GM19025 (cell line): ENCODE data around the gene CA10.

ENCODE experiments used
- ATAC-seq: cut with Tn5 transposase; IDR thresholded peaks from one replicate; pipeline ENCODE4 v1.9.1; 2021; ENCODE audit warnings: mild to moderate bottlenecking, low read depth, moderate library complexity; ENCODE audit not compliant: unreplicated experiment

Gene CA10

DNA sequence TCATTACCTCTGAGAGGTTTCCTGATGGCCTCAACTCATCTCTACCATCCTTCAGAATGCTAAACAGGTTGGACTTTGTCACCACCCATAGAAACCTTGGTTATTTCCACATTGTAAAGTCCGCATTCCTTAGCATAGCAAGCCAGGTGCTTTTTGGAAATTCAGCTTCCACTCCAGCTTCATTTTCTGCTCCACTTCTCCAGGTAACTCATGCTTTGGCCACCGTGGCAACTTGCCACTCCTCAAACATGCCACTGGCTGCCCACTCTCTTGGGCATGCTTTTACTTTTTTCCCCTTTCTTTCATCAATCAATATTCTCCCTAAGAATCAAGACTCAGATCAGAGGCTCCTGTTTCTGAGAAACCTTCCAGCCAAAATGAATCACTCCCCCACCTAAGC lies 203.3 kb downstream of the CA10 start:
- no peak for ATAC-seq

DNA sequence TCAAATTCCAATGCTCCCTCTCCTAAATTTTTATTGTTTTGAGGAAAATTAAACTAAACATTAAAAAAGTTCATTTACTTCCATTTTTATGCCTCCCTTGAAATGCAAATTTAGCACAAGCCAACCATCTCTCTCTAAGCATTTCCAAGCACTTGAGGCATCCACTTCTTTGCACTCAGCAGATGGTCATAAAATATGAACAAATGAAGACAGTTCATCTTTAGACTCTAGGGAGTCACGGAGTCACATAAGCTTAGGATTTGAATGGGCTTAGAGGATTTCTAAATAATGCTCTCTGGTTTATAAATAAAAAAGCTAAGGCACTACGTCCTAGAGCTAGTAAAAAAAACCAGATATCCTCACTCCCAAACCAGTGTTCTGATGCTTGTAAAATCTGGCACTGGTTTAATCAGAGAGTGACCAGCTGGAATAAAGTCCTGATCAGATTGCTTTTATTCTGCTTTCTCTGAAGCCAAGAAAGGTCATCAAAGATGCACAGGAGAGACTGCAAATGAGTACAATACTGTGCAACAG lies 204.2 kb downstream of the CA10 start:
- no peak for ATAC-seq

DNA sequence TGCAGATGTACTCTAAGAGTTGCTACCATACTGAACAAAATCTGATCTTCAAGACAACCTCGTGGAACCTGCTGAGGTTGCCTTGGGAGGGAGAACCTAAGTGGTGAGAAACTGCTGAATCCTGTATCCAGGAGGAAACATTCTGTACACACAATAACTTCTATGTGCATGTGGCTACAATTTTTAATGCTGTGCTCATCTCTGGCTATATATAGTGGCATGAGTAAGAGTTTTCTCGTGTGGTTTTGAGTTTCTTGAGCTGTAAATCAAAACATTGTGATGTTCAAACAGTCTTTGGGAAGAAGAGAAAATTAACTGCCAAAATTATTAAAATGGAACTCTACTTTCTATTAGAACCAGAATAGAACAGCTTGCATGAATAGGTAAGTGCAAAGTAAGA lies 206.8 kb downstream of the CA10 start:
- no peak for ATAC-seq

DNA sequence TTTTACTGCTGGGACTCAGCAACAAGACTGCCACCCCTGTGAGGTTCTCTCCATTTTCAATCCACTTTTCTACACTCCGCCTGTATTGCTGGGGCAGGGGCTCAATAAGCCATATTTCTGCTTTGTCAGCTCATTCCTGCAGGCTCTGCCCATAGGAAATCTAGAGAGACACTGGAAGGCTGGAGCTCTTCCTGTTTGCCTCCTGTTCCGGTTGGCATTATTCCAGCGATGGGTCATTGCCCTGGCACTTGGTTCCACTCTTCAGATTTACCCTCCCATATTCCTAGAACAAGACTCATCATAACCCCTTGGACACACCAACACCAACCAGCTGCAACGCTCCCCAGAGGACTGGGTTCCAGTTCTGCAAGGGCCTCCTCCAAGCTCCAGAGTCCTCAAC lies 210.4 kb downstream of the CA10 start:
- ATAC-seq = no peak

DNA sequence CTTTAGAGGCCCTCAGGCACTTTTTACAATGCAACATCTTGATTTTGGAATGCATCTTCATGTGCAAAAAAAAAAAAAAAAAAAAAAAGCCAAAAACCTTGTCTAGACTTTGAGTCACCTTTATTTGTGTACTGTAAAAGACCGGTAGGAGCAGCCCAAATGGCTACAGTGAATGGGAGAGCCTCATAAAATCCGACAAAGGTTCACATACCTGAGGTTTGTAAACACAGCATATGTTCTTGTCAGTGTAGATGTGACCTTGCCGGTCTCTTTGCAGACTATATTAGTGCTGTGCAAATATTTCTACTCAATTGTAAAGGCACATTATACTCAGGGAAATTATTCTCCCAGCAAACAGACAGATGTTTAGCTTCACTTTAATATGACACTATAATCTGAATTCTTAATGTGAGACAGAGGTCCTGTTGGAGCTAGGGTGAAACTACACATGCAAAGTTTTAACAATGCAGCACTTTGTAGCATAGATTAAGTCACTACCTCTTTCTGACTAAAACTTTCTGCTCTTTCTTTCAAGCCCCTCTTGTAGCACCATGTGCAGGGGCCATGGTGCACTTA lies 211.3 kb downstream of the CA10 start:
- ATAC-seq = no peak

DNA sequence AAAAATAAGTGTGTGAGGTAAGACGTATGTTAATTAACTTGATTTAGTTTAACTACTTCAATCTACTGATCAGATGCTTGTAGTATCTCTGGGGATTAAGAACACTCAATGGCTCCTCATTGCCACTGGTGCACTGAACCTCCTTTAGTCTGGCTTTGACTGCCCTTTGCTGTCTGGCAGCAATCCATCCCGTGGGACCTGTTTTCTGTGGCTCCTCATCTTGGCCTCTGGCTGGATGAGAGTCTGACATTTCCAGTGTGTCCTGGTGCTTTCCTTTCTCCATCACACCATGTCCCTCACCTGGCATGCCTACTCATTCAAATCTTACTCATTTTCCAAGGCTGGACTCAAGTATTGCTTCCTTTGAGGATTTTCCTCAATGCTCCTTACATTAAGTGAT lies 212.2 kb downstream of the CA10 start:
- no peak for ATAC-seq

DNA sequence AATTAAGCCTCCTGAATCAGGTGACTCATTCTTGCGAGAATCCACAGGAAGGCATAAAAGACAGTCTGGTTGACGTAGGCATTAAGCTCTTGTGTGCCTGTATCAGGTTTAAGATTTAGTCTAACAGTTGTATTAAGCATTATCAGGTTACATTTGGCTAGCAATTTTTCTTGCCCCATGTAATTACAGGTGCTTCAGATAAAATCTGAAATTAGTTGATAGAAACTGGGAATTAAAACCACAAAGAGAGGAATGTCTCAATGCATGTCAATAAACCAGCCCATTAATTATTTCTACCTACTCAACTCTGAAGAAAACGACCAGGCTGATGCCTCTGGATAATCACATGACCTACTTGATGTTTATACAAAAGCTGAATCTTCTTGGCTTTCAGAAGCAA lies 217.2 kb downstream of the CA10 start:
- no peak for ATAC-seq

DNA sequence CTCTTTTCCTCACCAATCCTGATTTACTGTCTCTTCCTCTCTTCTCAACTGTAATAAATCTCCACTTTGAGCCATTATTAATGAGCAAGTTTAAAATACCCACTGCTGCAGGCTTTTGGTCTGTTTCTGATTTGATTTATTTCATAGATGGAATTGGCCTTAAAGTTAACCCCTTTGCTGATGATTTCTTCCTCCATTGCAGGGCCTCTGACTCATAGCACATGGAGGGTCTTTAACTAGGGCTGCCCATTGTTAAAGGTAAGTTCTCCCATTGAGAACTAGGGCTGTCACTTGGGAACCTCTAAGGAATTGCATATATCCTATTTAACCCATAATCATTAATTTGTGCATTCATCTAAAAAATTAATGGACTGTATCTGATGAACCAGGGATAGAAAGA lies 221.2 kb downstream of the CA10 start:
- no peak for ATAC-seq

DNA sequence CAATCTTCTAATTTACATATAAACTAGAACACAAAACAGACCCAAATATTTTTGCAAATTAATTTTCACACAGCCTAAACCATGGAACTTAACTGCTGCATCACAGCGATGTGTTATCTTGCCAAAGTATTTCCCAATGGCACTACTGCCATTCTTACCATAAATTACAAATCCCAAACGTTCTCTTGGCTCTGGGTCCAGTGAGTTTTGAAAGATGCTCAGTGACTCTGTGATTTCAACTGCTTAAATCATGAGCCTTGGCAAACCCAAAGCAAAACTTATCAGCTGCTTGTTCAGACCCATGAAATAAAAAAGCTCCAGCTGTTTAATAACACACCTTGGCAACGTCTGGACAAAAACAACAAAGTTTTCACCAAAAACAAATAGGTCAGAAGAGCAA lies 223.0 kb downstream of the CA10 start:
- no peak for ATAC-seq

DNA sequence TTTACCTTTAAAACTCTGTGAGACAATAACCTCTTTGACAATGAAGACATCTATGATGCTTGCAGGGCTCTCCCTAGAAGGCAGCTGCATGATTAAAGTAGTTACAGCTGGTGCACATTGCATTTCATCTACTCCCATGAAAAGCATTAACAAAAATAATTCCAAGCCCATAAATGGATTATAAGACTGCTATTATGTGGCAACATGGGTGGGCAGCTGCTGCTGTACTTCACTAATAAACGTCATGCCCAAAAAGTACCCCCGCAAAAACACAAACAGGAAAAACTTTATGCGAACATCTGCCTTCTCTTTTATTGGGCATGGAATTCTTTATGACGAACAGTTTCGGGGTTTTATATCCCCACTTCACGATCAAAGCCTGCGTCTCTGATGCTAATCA lies 224.9 kb downstream of the CA10 start:
- ATAC-seq = no peak

DNA sequence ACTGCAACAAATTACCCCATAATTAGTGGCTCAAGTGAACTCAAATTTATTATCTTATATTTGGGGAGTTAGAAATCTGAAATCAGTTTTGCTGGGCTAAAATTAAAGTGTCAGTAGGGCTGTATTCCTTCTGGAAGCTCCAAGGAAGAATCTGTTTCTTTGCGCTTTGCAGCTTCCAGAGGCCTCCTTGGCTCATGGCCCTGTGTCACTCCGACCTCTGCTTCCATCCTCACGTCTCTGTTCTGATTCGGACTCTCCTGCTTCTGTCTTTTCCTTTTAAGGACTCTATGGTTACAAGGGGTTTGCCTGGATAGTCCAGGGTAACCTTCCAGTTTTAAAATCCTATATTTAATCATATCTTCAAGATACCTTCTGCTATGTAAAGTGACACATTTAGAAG lies 232.1 kb downstream of the CA10 start:
- ATAC-seq = no peak

DNA sequence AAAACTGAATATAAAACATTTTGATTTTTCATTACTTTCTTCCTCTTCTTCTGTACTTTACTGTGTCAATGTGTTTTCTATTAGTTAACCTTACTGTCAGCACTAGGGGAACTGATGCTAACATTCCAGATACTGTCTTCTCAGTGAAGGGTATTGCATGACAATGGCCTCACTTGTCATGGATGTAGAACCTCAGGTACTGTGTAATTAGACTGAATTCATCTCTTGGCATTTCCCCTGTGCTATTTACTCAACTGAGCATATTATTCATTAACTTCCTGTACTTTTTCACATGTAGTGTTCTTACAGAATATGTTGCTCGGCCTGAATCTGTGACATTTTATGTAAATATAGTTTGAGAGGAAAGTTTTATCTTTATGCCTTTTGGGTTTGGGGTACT lies 237.0 kb downstream of the CA10 start:
- ATAC-seq = no peak

DNA sequence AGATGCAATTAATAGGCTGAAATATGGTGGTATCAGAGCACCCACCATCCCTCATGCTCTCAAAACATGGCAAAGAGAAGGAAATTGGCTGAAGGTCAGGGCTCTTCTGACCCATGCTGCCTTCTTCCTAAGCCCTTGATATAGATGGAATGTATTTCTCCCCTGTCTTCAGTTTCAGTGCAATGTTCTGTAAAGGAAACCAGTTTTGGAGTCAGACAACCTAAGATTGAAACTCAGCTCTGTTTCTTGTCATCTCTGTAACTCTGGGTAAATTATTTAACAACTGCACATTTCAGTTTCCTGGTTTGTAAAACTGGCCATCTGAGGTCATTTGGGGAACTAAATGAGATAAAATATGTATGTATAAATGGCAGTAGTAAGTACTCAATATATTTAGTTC lies 243.9 kb downstream of the CA10 start:
- no peak for ATAC-seq

DNA sequence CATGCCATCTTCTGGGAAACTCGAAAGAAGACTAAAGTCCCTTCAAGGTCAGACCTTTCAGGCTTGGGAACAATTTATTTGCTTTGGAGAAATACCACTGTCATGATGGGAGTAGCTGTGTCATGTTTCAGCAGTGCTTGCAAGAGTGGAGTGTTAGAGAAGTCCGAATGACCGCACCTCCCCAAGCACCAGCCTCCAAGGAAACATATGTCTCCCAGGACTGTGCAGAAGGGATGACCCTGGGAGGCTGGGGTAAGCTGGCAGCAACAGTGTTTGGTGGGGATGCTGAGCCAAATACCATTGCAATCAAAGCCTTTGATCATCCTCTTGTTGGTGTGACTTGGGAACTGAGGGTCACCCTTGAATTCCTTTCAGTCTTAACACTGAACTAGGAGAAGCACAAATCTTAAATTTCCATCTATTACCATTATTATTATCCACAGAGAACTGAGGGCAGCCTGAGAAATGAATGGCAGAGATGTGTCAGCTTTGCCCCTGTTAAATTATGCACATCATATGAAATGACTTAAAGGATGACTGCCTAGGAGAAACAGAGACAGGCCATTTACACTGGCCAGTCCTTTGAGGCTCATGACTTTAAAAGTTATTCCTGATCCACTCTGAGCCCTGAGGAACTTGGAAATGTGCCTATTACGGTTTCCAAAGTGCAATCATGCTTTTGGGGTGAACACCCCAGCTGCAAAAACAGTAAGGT lies 244.9 kb downstream of the CA10 start:
- no peak for ATAC-seq

DNA sequence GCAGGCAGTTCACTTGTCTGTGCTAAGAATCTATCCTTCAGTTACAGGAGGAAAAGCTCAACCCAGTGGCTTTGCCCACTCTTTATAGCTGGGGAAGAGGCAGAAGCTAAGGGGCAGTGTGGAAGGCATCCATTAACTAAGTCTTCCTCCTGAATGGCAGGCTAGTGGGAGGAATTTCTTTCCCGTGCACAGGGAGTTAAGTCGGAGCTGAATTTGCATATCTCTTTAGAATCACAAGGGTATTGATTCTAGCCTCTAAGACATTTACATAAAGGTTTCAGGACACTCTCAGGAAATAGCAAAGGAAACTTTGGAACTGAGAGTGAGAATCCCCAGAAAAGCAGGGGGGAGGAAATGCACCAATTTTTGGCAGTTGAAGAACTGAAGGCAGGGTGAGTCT lies 245.6 kb downstream of the CA10 start:
- ATAC-seq = no peak

DNA sequence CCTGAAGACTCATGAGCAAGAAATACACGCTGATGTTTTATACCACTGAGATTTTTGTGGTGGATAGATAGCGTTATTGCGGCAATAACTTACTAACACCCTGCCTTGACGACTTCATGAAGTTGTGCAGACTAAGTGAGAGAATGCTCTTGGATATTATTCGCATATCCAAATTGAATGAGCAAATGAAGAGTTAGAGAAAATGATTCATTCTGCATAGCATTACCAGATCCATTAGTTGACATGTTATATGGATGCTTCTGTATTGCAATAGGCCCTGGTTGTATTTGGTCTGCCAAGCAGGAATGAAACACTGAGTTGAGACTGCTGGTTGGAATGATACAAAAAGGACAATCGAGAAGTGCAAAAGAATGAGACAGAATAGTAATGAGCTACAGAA lies 247.3 kb downstream of the CA10 start:
- ATAC-seq = no peak

DNA sequence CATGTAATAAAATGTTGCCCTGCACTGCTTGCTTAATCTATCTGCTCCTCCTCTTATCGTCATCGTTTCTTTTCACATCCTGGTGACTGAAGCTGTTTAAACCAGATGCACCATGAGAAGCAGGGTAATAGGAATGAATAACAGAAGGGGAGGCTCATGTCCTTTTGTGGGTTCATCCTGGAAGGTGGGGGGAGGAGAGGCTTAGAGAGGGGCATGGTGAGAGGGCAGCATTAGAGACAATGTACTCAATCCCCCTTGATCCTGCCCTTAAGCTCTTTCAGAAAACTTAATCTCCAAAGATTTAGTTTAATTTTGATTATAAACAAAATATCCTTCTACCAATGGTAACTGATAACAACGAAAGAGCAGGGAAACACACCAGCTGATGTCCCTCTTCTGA lies 248.5 kb downstream of the CA10 start:
- ATAC-seq = no peak

DNA sequence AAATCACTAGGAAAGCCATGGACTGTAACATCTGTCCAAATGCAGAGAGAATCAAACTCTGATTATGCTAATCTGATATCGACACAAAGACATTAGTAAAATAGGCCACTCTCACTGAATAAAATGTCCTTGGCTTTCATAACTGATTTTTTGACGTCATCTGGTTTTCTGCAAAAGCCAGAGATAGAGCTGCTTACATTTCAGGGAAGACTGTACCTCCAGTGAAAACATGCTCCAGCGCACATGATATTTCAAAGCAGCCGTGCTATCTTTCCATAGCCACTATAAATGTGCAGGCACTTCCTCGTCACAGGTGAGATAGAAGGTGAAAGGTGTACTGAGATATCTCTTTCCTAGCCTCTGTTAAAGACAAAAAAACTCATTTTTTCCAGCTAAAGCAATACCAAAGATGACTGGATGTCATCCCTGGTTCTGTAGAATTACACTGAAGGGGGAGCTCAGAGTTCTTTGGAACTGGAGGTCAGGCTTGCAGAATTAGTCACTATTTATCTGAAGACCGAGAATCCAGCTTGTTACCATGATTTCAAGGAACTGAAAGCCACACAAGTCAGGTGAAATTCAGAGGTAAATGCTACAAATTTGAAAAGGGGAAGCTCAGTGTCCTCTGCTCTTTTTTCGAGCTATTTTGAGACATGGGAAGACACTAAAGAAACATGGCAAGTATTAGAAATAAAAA lies 249.5 kb downstream of the CA10 start:
- ATAC-seq = no peak

DNA sequence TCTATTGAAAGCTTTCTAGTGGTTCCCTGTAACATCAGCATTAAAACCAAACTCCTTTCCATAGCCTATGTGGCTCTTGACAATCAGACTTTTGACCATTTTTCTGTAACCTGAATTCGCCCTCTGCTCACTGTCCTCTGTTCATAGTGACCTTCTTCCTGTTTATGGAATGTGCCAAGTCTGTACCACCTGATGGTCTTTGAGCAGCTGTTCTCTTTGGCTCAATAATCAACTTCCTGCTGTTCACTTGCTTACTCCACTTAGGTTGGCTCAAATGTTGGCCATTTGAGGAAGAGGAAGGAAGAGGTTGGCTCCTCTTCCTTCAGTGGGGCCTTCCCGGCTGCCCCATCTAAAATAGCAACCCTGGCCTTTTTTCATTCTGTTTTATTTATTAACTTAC lies 251.5 kb downstream of the CA10 start:
- no peak for ATAC-seq

DNA sequence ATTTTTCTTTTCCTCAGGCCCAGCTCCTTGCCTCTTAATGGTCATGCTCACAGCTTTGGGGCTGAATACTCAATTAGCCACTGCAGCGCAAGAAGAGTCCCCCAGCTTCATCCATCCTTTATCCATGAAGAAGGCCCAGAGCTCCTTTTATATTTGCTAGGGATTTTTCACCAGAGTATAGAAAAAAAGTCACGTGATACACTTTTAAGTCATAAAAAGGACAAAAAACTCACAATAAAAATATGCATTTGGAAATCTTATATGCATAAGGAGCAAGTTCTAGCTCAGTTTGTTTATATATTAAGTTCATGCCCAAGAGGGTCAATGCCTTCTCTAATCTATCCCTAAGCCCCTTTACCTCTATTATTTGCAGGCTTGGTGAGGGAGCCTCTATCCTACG lies 254.1 kb downstream of the CA10 start:
- no peak for ATAC-seq

DNA sequence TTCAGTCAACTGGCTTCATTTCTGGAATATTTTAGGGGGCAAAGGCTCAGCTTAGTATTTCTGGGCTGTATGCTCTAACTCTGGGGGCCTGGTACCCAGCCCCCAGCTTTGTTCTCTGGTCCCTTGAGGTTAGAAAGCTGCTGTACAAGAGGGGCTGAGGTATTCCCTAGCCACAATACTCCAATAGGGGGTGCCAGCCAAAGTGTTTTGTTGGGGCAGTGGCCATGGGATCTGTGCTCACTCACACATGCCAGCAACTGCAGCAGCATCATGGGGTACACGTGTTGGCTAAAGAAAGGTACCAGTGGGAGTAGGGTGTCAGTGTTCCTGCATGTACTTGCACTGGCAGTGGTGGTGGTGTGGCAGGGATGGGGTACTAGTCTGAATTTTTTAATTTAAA lies 257.3 kb downstream of the CA10 start:
- ATAC-seq = no peak

DNA sequence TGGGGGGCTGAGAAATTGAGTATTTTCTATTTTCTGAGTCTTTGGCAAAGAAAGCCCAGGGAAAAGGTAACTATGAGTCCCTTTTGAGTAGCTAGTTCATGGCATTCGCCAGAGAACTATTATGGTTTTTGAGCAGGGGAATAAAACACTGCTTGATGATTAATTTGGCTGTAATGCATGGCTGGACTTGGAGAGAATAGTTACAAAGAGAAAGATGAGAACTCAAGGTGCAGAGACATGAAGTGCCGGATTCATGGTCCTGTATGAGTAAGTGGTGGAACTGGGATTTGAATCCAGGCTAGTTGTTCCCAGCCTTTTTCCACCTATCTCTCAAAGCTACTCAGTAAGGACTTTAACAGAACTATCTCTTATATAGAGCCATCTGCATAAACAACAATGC lies 266.6 kb downstream of the CA10 start:
- no peak for ATAC-seq
